Esophagus squamous epithelium (tissue), 5 donors: ENCODE results near the gene TADA2B. TPM values are rescaled to one million over a fixed set of nuclear protein-coding genes. Genes with fewer than 3 reads are reported as not detected.

Source experiments
- DNase-seq: peaks from one replicate; lab custom pipeline; 2025; lab: John Stamatoyannopoulos, UW
- H3K27ac ChIP-seq, 4 donors: fragments of 200-600 bp; sonication (generic); one replicate each; pipeline ENCODE4 v1.5.1; 2016 to 2019; ENCODE audit warnings: mild to moderate bottlenecking in 1 of 4
- H3K27me3 ChIP-seq, 4 donors: fragments of 200-600 bp; sonication (generic); 1 replicate in 3 of 4; 2 replicates in 1 of 4; pipeline versions ENCODE4 v1.5.1 to v1.6.0; 2017 to 2021; ENCODE audit warnings: antibody characterized with exemption in 1 of 4
- H3K36me3 ChIP-seq, 3 donors: fragments of 200-600 bp; sonication (generic); one replicate each; pipeline ENCODE4 v1.5.1; 2016 to 2019
- H3K4me1 ChIP-seq, 3 donors: fragments of 200-600 bp; sonication (generic); one replicate each; pipeline ENCODE4 v1.5.1; 2017 to 2019
- H3K4me3 ChIP-seq, 4 donors: fragments of 200-600 bp; sonication (generic); 1 replicate in 3 of 4; 2 replicates in 1 of 4; pipeline ENCODE4 v1.5.1; 2016 to 2019; ENCODE audit warnings: mild to moderate bottlenecking in 2 of 4, moderate library complexity in 1 of 4
- H3K9me3 ChIP-seq, 3 donors: fragments of 200-600 bp; sonication (generic); one replicate each; pipeline ENCODE4 v1.5.1; 2016 to 2019
- POLR2A ChIP-seq, 4 donors: fragments of 450-650 bp; IDR thresholded peaks; one replicate each; pipeline ENCODE4 v1.6.1; 2017; ENCODE audit warnings: antibody characterized with exemption in 4 of 4, mild to moderate bottlenecking in 4 of 4, moderate library complexity in 3 of 4
- WGBS, 2 donors: methylation state at CpG; one replicate each; pipeline ENCODE4 v1.1.5; 2018; 5-methylcytosine and 5-hydroxymethylcytosine counted together
- intact Hi-C: fragments of 100-400 bp; cut with DNase I; formaldehyde crosslinking; loops from one replicate; pipeline ENCODE4 v1.15.0; 2022
- total RNA-seq, 4 donors: library from RNA; depleted of rRNA; stranded (reverse); fragments of >200 nt; gene quantifications; one replicate each; pipeline ENCODE4 v1.1.0, GENCODE V29; 2016
- TF ChIP-seq, protein P1 (sequence below), 6 experiments: fragments of 450-650 bp in 4 of 6; fragments of 200-600 bp in 2 of 6; sonication (generic) in 2 of 6; IDR thresholded peaks; one replicate each; pipeline ENCODE4 v1.5.1; 2016 to 2019; ENCODE audit warnings: antibody characterized with exemption in 6 of 6, mild to moderate bottlenecking in 4 of 6, moderate library complexity in 4 of 6
- donor health status: DM: yes; HTN: yes; CAD: no.

The TADA2B gene
- total RNA-seq, 4 donors from 2014 or later = 10.1 to 16.5 (median 13.0) TPM

GRCh38 chr4:7021355-7021754 lies 21.8 kb upstream of the TADA2B start:
- no peak for DNase-seq
- Histone ChIP-seq H3K27me3 (no peaks in the 10 kb centered on the region), H3K4me1 (no peaks in the 10 kb centered on the region), H3K27ac (no peak overlapping the region), H3K9me3 (no peaks in the 10 kb centered on the region), H3K4me3 (no peak overlapping the region), H3K36me3 (peaks cover 35 to 99% (median 42%) of the 10 kb centered on the region in 3 donors)
- TF ChIP-seq, protein P1, sequence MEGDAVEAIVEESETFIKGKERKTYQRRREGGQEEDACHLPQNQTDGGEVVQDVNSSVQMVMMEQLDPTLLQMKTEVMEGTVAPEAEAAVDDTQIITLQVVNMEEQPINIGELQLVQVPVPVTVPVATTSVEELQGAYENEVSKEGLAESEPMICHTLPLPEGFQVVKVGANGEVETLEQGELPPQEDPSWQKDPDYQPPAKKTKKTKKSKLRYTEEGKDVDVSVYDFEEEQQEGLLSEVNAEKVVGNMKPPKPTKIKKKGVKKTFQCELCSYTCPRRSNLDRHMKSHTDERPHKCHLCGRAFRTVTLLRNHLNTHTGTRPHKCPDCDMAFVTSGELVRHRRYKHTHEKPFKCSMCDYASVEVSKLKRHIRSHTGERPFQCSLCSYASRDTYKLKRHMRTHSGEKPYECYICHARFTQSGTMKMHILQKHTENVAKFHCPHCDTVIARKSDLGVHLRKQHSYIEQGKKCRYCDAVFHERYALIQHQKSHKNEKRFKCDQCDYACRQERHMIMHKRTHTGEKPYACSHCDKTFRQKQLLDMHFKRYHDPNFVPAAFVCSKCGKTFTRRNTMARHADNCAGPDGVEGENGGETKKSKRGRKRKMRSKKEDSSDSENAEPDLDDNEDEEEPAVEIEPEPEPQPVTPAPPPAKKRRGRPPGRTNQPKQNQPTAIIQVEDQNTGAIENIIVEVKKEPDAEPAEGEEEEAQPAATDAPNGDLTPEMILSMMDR (IDR thresholded peaks at IDR 0.05) = no peak
- TF ChIP-seq POLR2A (IDR thresholded peaks at IDR 0.05) = no peak
- intact Hi-C loops = no loop called here
- 71 to 77% methylated on average over 5 of the region's 5 CpGs for WGBS, 2 donors

DNA sequence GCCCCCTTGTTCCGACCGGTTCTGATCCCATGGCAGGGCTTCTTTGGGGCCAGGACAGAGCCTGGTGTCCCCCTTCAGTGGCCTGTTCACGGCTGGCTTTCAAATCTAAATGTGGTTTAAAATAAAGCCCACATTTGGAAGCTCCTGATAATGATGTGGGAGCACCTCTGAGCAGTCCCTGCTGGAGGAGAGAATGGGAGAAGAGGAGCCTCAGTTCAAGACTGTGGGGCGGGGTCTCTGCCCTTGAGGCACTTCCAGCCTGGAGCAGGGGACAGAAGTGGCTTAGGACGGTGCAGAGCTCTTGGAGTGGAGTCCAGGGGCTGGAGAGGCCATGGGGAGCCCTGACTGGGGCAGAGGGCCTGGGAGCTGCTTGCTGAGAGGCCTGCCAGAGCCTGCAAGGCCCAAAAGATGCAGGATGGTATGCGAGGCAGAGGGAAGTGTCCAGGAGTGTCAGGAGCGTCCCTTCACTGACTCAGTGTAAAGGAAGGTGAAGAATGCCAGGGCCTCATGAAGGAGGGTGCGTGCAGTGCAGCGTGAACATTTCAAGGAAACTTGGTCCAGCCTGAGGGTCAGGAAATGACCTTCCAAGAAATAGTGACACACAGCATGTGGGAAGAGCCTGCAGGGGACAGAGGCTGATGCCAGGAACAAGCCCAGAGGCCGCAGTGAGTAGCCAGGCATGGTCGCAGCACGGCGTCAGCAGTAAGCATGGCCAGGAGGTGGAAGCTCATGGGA lies 21.1 kb upstream of the TADA2B start:
- DNase-seq = no peak
- Histone ChIP-seq H3K36me3 (peaks cover 35 to 99% (median 43%) of the 10 kb centered on the region in 3 donors), H3K4me3 (no peak overlapping the region), H3K27ac (no peak overlapping the region), H3K9me3 (no peaks in the 10 kb centered on the region), H3K4me1 (no peaks in the 10 kb centered on the region), H3K27me3 (no peaks in the 10 kb centered on the region)
- intact Hi-C loops = no loop called here
- TF ChIP-seq, protein P1 (IDR thresholded peaks at IDR 0.05) = no peak
- TF ChIP-seq POLR2A (IDR thresholded peaks at IDR 0.05) = no peak
- 78 to 83% methylated on average over 10 to 12 of the region's 13 CpGs for WGBS, 2 donors

DNA sequence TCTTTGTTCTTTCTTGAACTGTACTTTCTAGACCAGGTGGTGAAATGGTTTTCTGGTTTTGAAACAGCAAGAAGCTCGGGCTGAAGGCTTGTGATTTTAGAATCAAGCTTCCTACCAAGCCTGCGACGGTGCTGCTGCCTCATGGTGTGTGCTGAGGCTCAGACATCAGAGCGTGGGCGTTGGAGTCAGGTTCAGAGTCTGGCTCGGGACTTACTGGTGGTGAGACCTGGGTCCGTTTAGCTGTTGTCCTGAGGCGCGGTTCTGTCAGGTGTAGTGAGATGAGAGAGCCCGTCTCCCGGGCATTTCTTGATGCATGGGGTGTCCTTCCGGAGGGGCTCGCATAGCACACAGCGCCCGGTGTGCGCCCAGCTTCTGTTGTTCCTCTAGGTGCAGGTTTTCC lies 19.7 kb upstream of the TADA2B start:
- H3K9me3 ChIP-seq = no peaks in the 10 kb centered on the region
- DNase-seq = no peak
- no peak overlapping the region for H3K4me3 ChIP-seq
- 87 to 88% methylated on average over 10 to 16 of the region's 16 CpGs for WGBS, 2 donors
- H3K27me3 ChIP-seq = no peaks in the 10 kb centered on the region
- H3K27ac ChIP-seq = no peak overlapping the region
- intact Hi-C loops = no loop called here
- peaks cover 34 to 99% (median 35%) of the 10 kb centered on the region in 3 donors for H3K36me3 ChIP-seq
- no peaks in the 10 kb centered on the region for H3K4me1 ChIP-seq
- TF ChIP-seq, protein P1 (IDR thresholded peaks at IDR 0.05) = no peak
- TF ChIP-seq POLR2A (IDR thresholded peaks at IDR 0.05) = no peak

DNA sequence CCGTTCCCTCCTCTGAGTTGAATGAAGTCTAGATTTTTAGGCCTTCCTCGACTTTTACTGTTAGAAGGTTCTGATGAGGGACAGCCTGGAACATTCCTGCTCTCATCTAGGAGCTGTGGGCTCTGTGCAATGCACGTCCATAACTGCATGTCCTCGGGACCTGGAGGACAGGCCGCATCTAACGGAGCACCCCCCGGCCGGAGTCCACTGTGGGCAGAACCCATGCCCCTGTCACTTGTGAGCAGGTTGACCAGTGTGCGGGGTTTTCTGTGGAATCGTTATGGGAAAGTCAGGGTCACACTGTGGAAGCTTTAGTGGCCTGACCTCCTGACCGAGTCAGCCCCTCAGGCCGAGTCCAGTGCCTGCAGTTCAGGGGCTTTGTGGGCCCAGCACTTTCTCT lies 19.3 kb upstream of the TADA2B start:
- Histone ChIP-seq H3K27ac (no peak overlapping the region), H3K27me3 (no peaks in the 10 kb centered on the region), H3K36me3 (peaks cover 33 to 99% (median 35%) of the 10 kb centered on the region in 3 donors), H3K4me1 (no peaks in the 10 kb centered on the region), H3K4me3 (no peak overlapping the region), H3K9me3 (no peaks in the 10 kb centered on the region)
- DNase-seq = no peak
- WGBS, 2 donors = 87 to 100% methylated on average over 1 to 9 of the region's 12 CpGs
- no peak for TF ChIP-seq POLR2A (IDR thresholded peaks at IDR 0.05)
- TF ChIP-seq, protein P1 (IDR thresholded peaks at IDR 0.05) = no peak
- intact Hi-C loops = no loop called here

- Histone ChIP-seq H3K27ac (no peak overlapping the region), H3K27me3 (no peaks in the 10 kb centered on the region), H3K4me1 (no peaks in the 10 kb centered on the region), H3K9me3 (no peaks in the 10 kb centered on the region), H3K4me3 (no peak overlapping the region), H3K36me3 (peaks cover 33 to 99% (median 35%) of the 10 kb centered on the region in 3 donors)
- 87 to 95% methylated on average over 10 to 15 of the region's 19 CpGs for WGBS, 2 donors
- TF ChIP-seq POLR2A (IDR thresholded peaks at IDR 0.05) = no peak
- TF ChIP-seq, protein P1 (IDR thresholded peaks at IDR 0.05) = no peak
- no peak for DNase-seq
- intact Hi-C loops = no loop called here
Observed at GRCh38 chr4:7024336-7024890, 18.8 kb upstream of the TADA2B start.
